Prostate gland (tissue), 2 donors: ENCODE results near the gene ALDH4A1. TPM values are rescaled to one million over a fixed set of nuclear protein-coding genes. Genes with fewer than 3 reads are reported as not detected.

Source experiments
- DNase-seq: peaks from one replicate; pipeline ENCODE4 v3.0.0-alpha.2; 2019; ENCODE audit warnings: low spot score
- H3K27ac ChIP-seq, 2 donors: fragments of 200-600 bp; sonication (generic); 2 replicates each; pipeline ENCODE4 v1.5.1; 2017 to 2019
- H3K27me3 ChIP-seq: fragments of 200-600 bp; sonication (generic); replicated peaks from 2 replicates; pipeline ENCODE4 v1.5.1; 2019; ENCODE audit not compliant: insufficient read depth
- H3K36me3 ChIP-seq, 2 donors: fragments of 200-600 bp; sonication (generic); 1 replicate in 1 of 2; 2 replicates in 1 of 2; pipeline versions ENCODE4 v1.5.1 to v1.8.1; 2017 to 2019
- H3K4me1 ChIP-seq: fragments of 200-600 bp; sonication (generic); replicated peaks from 2 replicates; pipeline ENCODE4 v1.5.1; 2019
- H3K4me3 ChIP-seq, 2 donors: fragments of 200-600 bp; sonication (generic); 2 replicates each; pipeline ENCODE4 v1.5.1; 2017 to 2019
- H3K9me3 ChIP-seq: fragments of 200-600 bp; sonication (generic); 2 replicates; pipeline ENCODE4 v1.5.1; 2017
- CTCF ChIP-seq, 4 experiments: fragments of 200-600 bp in 2 of 4; fragments of 450-650 bp in 2 of 4; sonication (generic) in 2 of 4; IDR thresholded peaks; 1 replicate in 3 of 4; 2 replicates in 1 of 4; pipeline ENCODE4 v1.5.1; 2016 to 2019; ENCODE audit warnings: antibody characterized with exemption in 4 of 4, mild to moderate bottlenecking in 2 of 4, moderate library complexity in 2 of 4
- POLR2A ChIP-seq: fragments of 450-650 bp; IDR thresholded peaks from one replicate; pipeline ENCODE4 v1.6.1; 2016; ENCODE audit warnings: antibody characterized with exemption, mild to moderate bottlenecking
- POLR2AphosphoS5 ChIP-seq: sonication (generic); formaldehyde crosslinking; IDR thresholded peaks from one replicate; pipeline ENCODE4 v1.6.1; 2017; ENCODE audit warnings: antibody characterized with exemption
- WGBS: methylation state at CpG from one replicate; pipeline ENCODE4 v1.1.5; 2018; 5-methylcytosine and 5-hydroxymethylcytosine counted together
- intact Hi-C: fragments of 100-400 bp; cut with DNase I; formaldehyde crosslinking; loops from one replicate; pipeline ENCODE4 v1.14.2; 2022
- total RNA-seq, 2 donors: library from RNA; depleted of rRNA; stranded (reverse); fragments of >200 nt; gene quantifications; one replicate each; pipeline ENCODE4 v1.1.0, GENCODE V29; 2016

Gene ALDH4A1
- total RNA-seq, 2 donors from 2014 or later = 15.7 to 58.4 TPM

GRCh38 chr1:18936471-18936813, 34.1 kb upstream of the ALDH4A1 start:
- no peak for TF ChIP-seq CTCF (IDR thresholded peaks at IDR 0.05)
- no peak for TF ChIP-seq POLR2A
- TF ChIP-seq POLR2AphosphoS5 = no peak
- intact Hi-C loops = no loop called here
- WGBS = 83% methylated on average over 3 of the region's 3 CpGs
- no peaks in the 10 kb centered on the region for H3K27me3 ChIP-seq
- no peak overlapping the region for H3K4me3 ChIP-seq
- no peak for DNase-seq
- H3K36me3 ChIP-seq = no peaks in the 10 kb centered on the region
- H3K4me1 ChIP-seq = peaks cover 19% of the 10 kb centered on the region
- H3K27ac ChIP-seq = no peak overlapping the region
- no peaks in the 10 kb centered on the region for H3K9me3 ChIP-seq

GRCh38 chr1:18934205-18935000, 32.0 kb upstream of the ALDH4A1 start:
- intact Hi-C loops = no loop called here

GRCh38 chr1:18932879-18933278, 30.5 kb upstream of the ALDH4A1 start:
- H3K4me3 ChIP-seq = no peak overlapping the region
- WGBS = 38% methylated on average over 7 of the region's 7 CpGs
- H3K36me3 ChIP-seq = no peaks in the 10 kb centered on the region
- peaks cover 5% of the 10 kb centered on the region for H3K4me1 ChIP-seq
- intact Hi-C loops = no loop called here
- peak overlapping the region in 1 of 2 donors; percentile 46 for H3K27ac ChIP-seq
- no peak for TF ChIP-seq POLR2AphosphoS5
- TF ChIP-seq CTCF (IDR thresholded peaks at IDR 0.05) = no peak
- TF ChIP-seq POLR2A = no peak
- no peaks in the 10 kb centered on the region for H3K9me3 ChIP-seq
- no peaks in the 10 kb centered on the region for H3K27me3 ChIP-seq
- DNase-seq = no peak

More at GRCh38 chr1:18934205-18935000, 32.0 kb upstream of the ALDH4A1 start:
- 83% methylated on average over 14 of the region's 14 CpGs for WGBS
- H3K27ac ChIP-seq = no peak overlapping the region
- peaks cover 5% of the 10 kb centered on the region for H3K4me1 ChIP-seq
- H3K9me3 ChIP-seq = no peaks in the 10 kb centered on the region
- DNase-seq = no peak
- H3K36me3 ChIP-seq = no peaks in the 10 kb centered on the region
- no peak overlapping the region for H3K4me3 ChIP-seq
- no peaks in the 10 kb centered on the region for H3K27me3 ChIP-seq
- TF ChIP-seq CTCF (IDR thresholded peaks at IDR 0.05) = no peak
- no peak for TF ChIP-seq POLR2A
- no peak for TF ChIP-seq POLR2AphosphoS5

GRCh38 chr1:18932387-18932786, 30.0 kb upstream of the ALDH4A1 start:
- peaks cover 5% of the 10 kb centered on the region for H3K4me1 ChIP-seq
- TF ChIP-seq CTCF (IDR thresholded peaks at IDR 0.05) (no peak), POLR2AphosphoS5 (no peak), POLR2A (no peak)
- H3K27ac ChIP-seq = peak overlapping the region in 1 of 2 donors; percentile 46
- intact Hi-C loops = no loop called here
- no peaks in the 10 kb centered on the region for H3K27me3 ChIP-seq
- H3K4me3 ChIP-seq = no peak overlapping the region
- H3K36me3 ChIP-seq = no peaks in the 10 kb centered on the region
- DNase-seq = no peak
- H3K9me3 ChIP-seq = no peaks in the 10 kb centered on the region
- 8% methylated on average over 5 of the region's 5 CpGs for WGBS

GRCh38 chr1:18931730-18932129, 29.4 kb upstream of the ALDH4A1 start:
- Histone ChIP-seq H3K4me3 (no peak overlapping the region), H3K27me3 (no peaks in the 10 kb centered on the region), H3K36me3 (no peaks in the 10 kb centered on the region), H3K9me3 (no peaks in the 10 kb centered on the region), H3K27ac (no peak overlapping the region), H3K4me1 (peaks cover 5% of the 10 kb centered on the region)
- no peak for DNase-seq
- intact Hi-C loops = no loop called here
- no peak for TF ChIP-seq CTCF (IDR thresholded peaks at IDR 0.05)
- no peak for TF ChIP-seq POLR2AphosphoS5
- no peak for TF ChIP-seq POLR2A
- 84% methylated on average over 7 of the region's 10 CpGs for WGBS
